Neural cell (in vitro differentiated cells): ENCODE measurements around the gene TAF1B. TPM values are rescaled to one million over a fixed set of nuclear protein-coding genes. Genes with fewer than 3 reads are reported as not detected.

Experiments used
- H2AFZ ChIP-seq: fragments of 200-600, 300-800 bp; sonication (generic), shearing (Covaris generic); 2 replicates; pipeline ENCODE4 v1.6.0; 2014; ENCODE audit warnings: low read depth, mild to moderate bottlenecking, antibody characterized with exemption, low read length, moderate library complexity
- H3F3A ChIP-seq: fragments of 200-600 bp; shearing (Covaris generic); 2 replicates; pipeline ENCODE4 v1.6.1; 2016; ENCODE audit warnings: mild to moderate bottlenecking, moderate library complexity, mixed read lengths, antibody characterized with exemption, low read length; ENCODE audit not compliant: insufficient read depth, poor library complexity, severe bottlenecking
- H3K27ac ChIP-seq: fragments of 200-600, 300-800 bp; sonication (generic), shearing (Covaris generic); 2 replicates; pipeline ENCODE4 v1.5.1; 2014; ENCODE audit warnings: mild to moderate bottlenecking, low read length, moderate library complexity
- H3K27me3 ChIP-seq: fragments of 300-800, 200-600 bp; sonication (generic), shearing (Covaris generic); 2 replicates; pipeline ENCODE4 v1.6.0; 2014; ENCODE audit warnings: mild to moderate bottlenecking, low read depth, low read length, moderate library complexity; ENCODE audit not compliant: insufficient read depth
- H3K36me3 ChIP-seq: fragments of 300-800, 200-600 bp; sonication (generic), shearing (Covaris generic); 2 replicates; pipeline ENCODE4 v1.5.1; 2014; ENCODE audit warnings: mild to moderate bottlenecking, antibody characterized with exemption, low read length, moderate library complexity; ENCODE audit not compliant: insufficient read depth
- H3K4me2 ChIP-seq: fragments of 300-800, 200-600 bp; sonication (generic), shearing (Covaris generic); 2 replicates; pipeline ENCODE4 v1.6.0; 2014; ENCODE audit warnings: mild to moderate bottlenecking, low read length
- H3K4me3 ChIP-seq: fragments of 300-800, 200-600 bp; sonication (generic), shearing (Covaris generic); 2 replicates; pipeline ENCODE4 v1.5.1; 2014; ENCODE audit warnings: mild to moderate bottlenecking, low read length, moderate library complexity
- H3K79me2 ChIP-seq: fragments of 200-600 bp; shearing (Covaris generic); replicated peaks from 2 replicates; pipeline ENCODE4 v1.6.0; 2014; ENCODE audit warnings: mild to moderate bottlenecking, low read length, moderate library complexity; ENCODE audit not compliant: insufficient read depth
- H3K9ac ChIP-seq: fragments of 300-800, 200-600 bp; sonication (generic), shearing (Covaris generic); 2 replicates; pipeline ENCODE4 v1.6.1; 2016; ENCODE audit warnings: mild to moderate bottlenecking, low read length, mixed read lengths
- H3K9me2 ChIP-seq: fragments of 200-600 bp; shearing (Covaris generic); 2 replicates; pipeline ENCODE4 v1.6.1; 2016; ENCODE audit warnings: mild to moderate bottlenecking, low read length, mixed read lengths; ENCODE audit not compliant: insufficient read depth
- H3K9me3 ChIP-seq: fragments of 200-600, 300-800 bp; sonication (generic), shearing (Covaris generic); 2 replicates; pipeline ENCODE4 v1.6.1; 2016; ENCODE audit warnings: mild to moderate bottlenecking, mixed run types, low read length, moderate library complexity, mixed read lengths
- H4K20me1 ChIP-seq: fragments of 200-600 bp; shearing (Covaris generic); 2 replicates; pipeline ENCODE4 v1.6.1; 2016; ENCODE audit warnings: mild to moderate bottlenecking, mixed run types; ENCODE audit not compliant: insufficient read depth
- CTCF ChIP-seq: fragments of 450-650 bp; IDR thresholded peaks from 2 replicates; pipeline ENCODE4 v1.5.1; 2014; ENCODE audit warnings: antibody characterized with exemption, mild to moderate bottlenecking, moderate library complexity; ENCODE audit not compliant: poor library complexity, severe bottlenecking
- EP300 ChIP-seq: fragments of 450-650 bp; conservative IDR thresholded peaks from 2 replicates; pipeline ENCODE4 v1.6.1; 2014; ENCODE audit warnings: antibody characterized with exemption, mild to moderate bottlenecking, moderate library complexity; ENCODE audit not compliant: poor library complexity, severe bottlenecking
- EZH2 ChIP-seq: fragments of 200-600, 300-800 bp; shearing (Covaris generic), sonication (generic); IDR thresholded peaks from 2 replicates; pipeline ENCODE4 v1.6.1; 2014; ENCODE audit warnings: antibody characterized with exemption, low read length, borderline replicate concordance, mild to moderate bottlenecking; ENCODE audit not compliant: insufficient read depth, poor library complexity, severe bottlenecking
- MXI1 ChIP-seq: fragments of 450-650 bp; conservative IDR thresholded peaks from 2 replicates; pipeline ENCODE4 v1.6.1; 2014; ENCODE audit warnings: antibody characterized with exemption, mild to moderate bottlenecking; ENCODE audit not compliant: poor library complexity, severe bottlenecking
- POLR2AphosphoS5 ChIP-seq: IDR thresholded peaks from 2 replicates; pipeline ENCODE4 v1.6.1; 2012
- RAD21 ChIP-seq: fragments of 450-650 bp; conservative IDR thresholded peaks from 2 replicates; pipeline ENCODE4 v1.6.1; 2014; ENCODE audit warnings: antibody characterized with exemption, mild to moderate bottlenecking, moderate library complexity
- REST ChIP-seq: IDR thresholded peaks from 2 replicates; pipeline ENCODE4 v1.6.1; 2012; ENCODE audit warnings: borderline replicate concordance
- SMC3 ChIP-seq: fragments of 450-650 bp; conservative IDR thresholded peaks from 2 replicates; pipeline ENCODE4 v1.6.1; 2014; ENCODE audit warnings: antibody characterized with exemption, mild to moderate bottlenecking, moderate library complexity; ENCODE audit not compliant: poor library complexity
- TAF1 ChIP-seq: IDR thresholded peaks from 2 replicates; pipeline ENCODE4 v1.6.1; 2012; ENCODE audit warnings: low read depth
- polyA plus RNA-seq: library from polyadenylated mRNA; depleted of rRNA; stranded (reverse); fragments of >200 nt; gene quantifications from 2 replicates; pipeline ENCODE4 v1.2.3, GENCODE V29; 2014

The TAF1B gene
- polyA plus RNA-seq, 1 donor from 2014 or later, result 11.2 TPM

- Histone ChIP-seq H4K20me1 (no peaks in the 10 kb centered on the region), H3K27me3 (no peaks in the 10 kb centered on the region), H3K9me2 (no peaks in the 10 kb centered on the region), H3K9ac (no peak overlapping the region), H3K4me2 (no peak overlapping the region), H3K4me3 (no peak overlapping the region), H3K27ac (no peak overlapping the region), H3K9me3 (no peaks in the 10 kb centered on the region), H3K79me2 (no peaks in the 10 kb centered on the region), H3K36me3 (no peaks in the 10 kb centered on the region), H2AFZ (no peak overlapping the region), H3F3A (no peaks in the 10 kb centered on the region)
- TF ChIP-seq POLR2AphosphoS5 (no peak), CTCF (no peak), SMC3 (no peak), TAF1 (no peak), REST (no peak), EP300 (no peak), RAD21 (no peak), EZH2 (no peak), MXI1 (no peak)
Measured at GRCh38 chr2:9812945-9813311, 30.3 kb upstream of the TAF1B start.

- Histone ChIP-seq H3K36me3 (no peaks in the 10 kb centered on the region), H3K4me3 (no peak overlapping the region), H3F3A (no peaks in the 10 kb centered on the region), H3K27ac (no peak overlapping the region), H3K4me2 (no peak overlapping the region), H4K20me1 (no peaks in the 10 kb centered on the region), H3K9me2 (no peaks in the 10 kb centered on the region), H3K79me2 (no peaks in the 10 kb centered on the region), H3K27me3 (no peaks in the 10 kb centered on the region), H3K9me3 (no peaks in the 10 kb centered on the region), H2AFZ (no peak overlapping the region), H3K9ac (no peak overlapping the region)
- no peak for TF ChIP-seq MXI1
- no peak for TF ChIP-seq POLR2AphosphoS5
- no peak for TF ChIP-seq REST
- no peak for TF ChIP-seq EZH2
- no peak for TF ChIP-seq EP300
- TF ChIP-seq RAD21, result peak; percentile 74
- TF ChIP-seq TAF1, result no peak
- TF ChIP-seq CTCF, result peak; percentile 84
- TF ChIP-seq SMC3, result peak; percentile 84
Measured at GRCh38 chr2:9813312-9814128, 29.8 kb upstream of the TAF1B start.
